ENCODE results near the gene TECPR2. TPM values are rescaled to one million over a fixed set of nuclear protein-coding genes. Genes with fewer than 3 reads are reported as not detected.
"Not testable (repeated sequence)": the region's sequence is repeated elsewhere in the genome, so short reads cannot be mapped to it uniquely, and the experiment has no call there.

TECPR2 gene
- total and polyA plus RNA-seq, 4 donors, result 3.5 to 32.5 (median 18.9) TPM

DNA sequence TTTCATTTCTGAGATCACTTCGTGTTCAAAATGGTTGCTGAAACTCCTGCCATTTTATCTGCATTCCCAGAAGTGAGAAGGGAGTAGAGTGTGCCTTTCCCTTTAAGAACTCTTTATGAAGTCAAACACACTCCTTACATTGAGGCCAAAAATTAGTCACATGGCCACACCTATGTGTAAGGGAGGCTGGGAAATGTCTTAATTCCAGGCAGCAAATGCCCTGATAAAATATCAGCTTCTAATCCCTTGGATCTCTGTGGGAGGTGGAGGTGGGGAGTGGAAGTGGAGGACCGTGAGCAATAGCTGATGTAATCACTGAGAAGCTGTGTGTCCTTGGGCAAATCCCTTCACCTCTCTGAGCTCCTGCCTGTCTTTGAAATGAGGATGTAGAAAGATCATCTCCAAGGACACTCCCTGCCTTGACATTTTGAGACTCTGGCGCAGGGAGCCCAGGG lies 169.5 kb downstream of the TECPR2 start:
- no peaks in the 10 kb centered on the region for H3K27me3 ChIP-seq (ENCODE audit: control insufficient read depth in 1 of 2, insufficient read depth in 2 of 2, low read length in 1 of 2)
- DNase-seq (no peak), ATAC-seq (ENCODE audit: low FRiP score) (no peak)
- H3K4me1 ChIP-seq (ENCODE audit: control insufficient read depth in 1 of 2, insufficient read depth in 2 of 2, low read length in 2 of 2), result no peaks in the 10 kb centered on the region
- H3K27ac ChIP-seq (ENCODE audit: low read depth in 1 of 2, low read length in 2 of 2), result no peak overlapping the region
- no peaks in the 10 kb centered on the region for H3K9me3 ChIP-seq (ENCODE audit: control insufficient read depth, low read length)
- 81 to 82% methylated on average over 3 of the region's 3 CpGs for WGBS, 2 donors
- H3K4me3 ChIP-seq (ENCODE audit: low read length in 2 of 2), result no peak overlapping the region
- no peaks in the 10 kb centered on the region for H3K36me3 ChIP-seq (ENCODE audit: control insufficient read depth in 1 of 2, insufficient read depth in 2 of 2, low read length in 1 of 2)
- intact Hi-C loops (cut with DNase I), result no loop called here

GRCh38 chr14:102537981-102538601 lies 175.3 kb downstream of the TECPR2 start:
- no peaks in the 10 kb centered on the region for H3K9me3 ChIP-seq (ENCODE audit: control insufficient read depth, low read length)
- H3K36me3 ChIP-seq (ENCODE audit: control insufficient read depth in 1 of 2, insufficient read depth in 2 of 2, low read length in 1 of 2), result no peaks in the 10 kb centered on the region
- H3K4me3 ChIP-seq (ENCODE audit: low read length in 2 of 2), result no peak overlapping the region
- no peaks in the 10 kb centered on the region for H3K27me3 ChIP-seq (ENCODE audit: control insufficient read depth in 1 of 2, insufficient read depth in 2 of 2, low read length in 1 of 2)
- no peaks in the 10 kb centered on the region for H3K4me1 ChIP-seq (ENCODE audit: control insufficient read depth in 1 of 2, insufficient read depth in 2 of 2, low read length in 2 of 2)
- intact Hi-C loops (cut with DNase I), result no loop called here
- ATAC-seq (ENCODE audit: low FRiP score) (no peak), DNase-seq (no peak)
- 63 to 70% methylated on average over 15 of the region's 15 CpGs for WGBS, 2 donors
- no peak overlapping the region for H3K27ac ChIP-seq (ENCODE audit: low read depth in 1 of 2, low read length in 2 of 2)

DNA sequence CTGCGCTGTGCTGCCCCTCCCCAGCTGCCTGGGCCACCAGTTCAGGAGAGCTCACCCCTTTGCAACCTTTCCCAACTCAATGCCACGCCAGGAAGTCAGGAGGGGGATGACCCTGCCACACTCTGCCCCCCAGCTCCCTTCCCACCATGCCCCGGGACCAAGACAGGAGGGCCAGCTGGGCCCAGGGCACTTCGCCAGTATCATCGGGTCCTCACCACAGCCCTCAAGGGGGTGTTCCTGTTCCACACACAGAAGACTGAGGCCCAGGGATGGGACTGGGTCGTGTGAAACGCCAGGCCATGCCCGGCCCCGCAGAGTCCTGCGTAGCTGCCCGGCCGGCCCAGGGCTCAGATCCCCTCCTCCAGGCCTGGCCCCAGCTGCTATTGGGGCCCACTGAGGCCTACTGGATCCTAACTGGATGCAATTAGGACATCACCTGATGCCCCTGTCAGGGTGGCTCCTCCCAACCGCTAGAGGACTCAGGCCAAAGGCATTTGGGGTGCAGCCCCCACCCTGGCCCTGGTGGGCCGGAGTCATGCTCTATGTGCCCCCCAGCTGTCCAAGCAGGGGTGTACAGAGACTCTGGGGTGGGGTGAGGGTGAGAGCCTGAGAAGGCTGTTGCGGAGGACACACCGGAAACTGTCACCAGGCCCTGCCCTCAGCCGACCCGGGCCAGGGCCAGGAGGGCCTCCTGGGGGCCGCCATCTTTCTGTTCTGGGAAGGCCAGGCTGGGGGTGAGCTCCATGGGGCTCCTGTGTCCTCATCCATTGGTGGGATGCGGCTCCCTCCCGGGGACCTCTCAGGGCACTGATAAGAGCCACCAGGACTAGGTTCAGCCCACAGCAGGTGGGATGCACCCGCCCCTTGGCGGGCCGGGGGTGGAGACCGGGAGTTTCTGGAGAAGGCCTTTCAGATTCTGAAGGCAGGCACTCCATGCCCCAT lies 176.1 kb downstream of the TECPR2 start:
- no peak for DNase-seq
- 83 to 86% methylated on average over 25 of the region's 25 CpGs for WGBS, 2 donors
- H3K36me3 ChIP-seq (ENCODE audit: control insufficient read depth in 1 of 2, insufficient read depth in 2 of 2, low read length in 1 of 2), result no peaks in the 10 kb centered on the region
- no peaks in the 10 kb centered on the region for H3K27me3 ChIP-seq (ENCODE audit: control insufficient read depth in 1 of 2, insufficient read depth in 2 of 2, low read length in 1 of 2)
- no peaks in the 10 kb centered on the region for H3K4me1 ChIP-seq (ENCODE audit: control insufficient read depth in 1 of 2, insufficient read depth in 2 of 2, low read length in 2 of 2)
- intact Hi-C loops (cut with DNase I), result no loop called here
- H3K27ac ChIP-seq (ENCODE audit: low read depth in 1 of 2, low read length in 2 of 2), result no peak overlapping the region
- no peaks in the 10 kb centered on the region for H3K9me3 ChIP-seq (ENCODE audit: control insufficient read depth, low read length)
- no peak overlapping the region for H3K4me3 ChIP-seq (ENCODE audit: low read length in 2 of 2)
- ATAC-seq (ENCODE audit: low FRiP score), result no peak

DNA sequence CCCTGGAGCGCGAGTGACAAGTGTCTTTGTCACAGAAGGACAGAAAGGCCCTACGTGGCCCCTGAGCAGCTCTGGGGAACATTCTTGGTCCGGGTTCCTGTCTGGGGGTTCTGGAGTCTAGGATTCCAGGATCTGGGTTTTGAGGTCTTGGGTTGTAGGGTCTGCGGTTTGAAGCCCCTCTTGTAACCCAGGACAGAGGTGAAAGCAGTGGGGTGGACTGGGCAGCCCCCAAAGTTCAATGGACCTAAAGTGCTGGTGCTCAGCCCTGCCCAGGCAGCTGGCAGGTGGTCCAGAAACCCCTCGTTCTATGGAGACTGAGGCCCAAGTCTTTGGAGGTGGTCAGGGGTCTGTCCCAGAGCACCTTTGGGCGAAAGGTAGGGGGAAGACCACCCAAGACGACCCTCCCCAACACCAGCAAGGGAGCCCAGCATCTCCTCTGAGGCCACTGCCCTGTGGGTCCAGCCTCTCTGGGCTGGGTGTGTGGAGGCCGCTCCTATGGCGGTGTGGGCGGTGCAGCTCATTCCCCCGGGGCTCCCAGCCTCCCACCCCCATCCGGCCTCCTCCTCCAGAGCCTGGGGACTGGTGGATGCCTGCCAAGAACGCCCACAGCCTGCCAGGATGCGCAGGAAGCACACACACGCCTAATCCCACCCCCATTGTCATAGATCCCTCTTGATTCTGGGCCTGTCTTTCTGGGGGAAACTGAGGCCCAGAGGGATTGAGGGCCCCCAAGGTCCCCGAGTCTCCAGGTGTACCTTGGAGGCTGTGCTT lies 177.0 kb downstream of the TECPR2 start:
- Histone ChIP-seq H3K9me3 (ENCODE audit: control insufficient read depth, low read length) (no peaks in the 10 kb centered on the region), H3K4me1 (ENCODE audit: control insufficient read depth in 1 of 2, insufficient read depth in 2 of 2, low read length in 2 of 2) (no peaks in the 10 kb centered on the region), H3K27ac (ENCODE audit: low read depth in 1 of 2, low read length in 2 of 2) (no peak overlapping the region), H3K27me3 (ENCODE audit: control insufficient read depth in 1 of 2, insufficient read depth in 2 of 2, low read length in 1 of 2) (no peaks in the 10 kb centered on the region), H3K4me3 (ENCODE audit: low read length in 2 of 2) (no peak overlapping the region), H3K36me3 (ENCODE audit: control insufficient read depth in 1 of 2, insufficient read depth in 2 of 2, low read length in 1 of 2) (no peaks in the 10 kb centered on the region)
- intact Hi-C loops (cut with DNase I), result no loop called here
- DNase-seq, result no peak
- no peak for ATAC-seq (ENCODE audit: low FRiP score)
- whole genome bisulfite sequencing, 2 donors, result 45 to 50% methylated on average over 17 of the region's 17 CpGs

DNA sequence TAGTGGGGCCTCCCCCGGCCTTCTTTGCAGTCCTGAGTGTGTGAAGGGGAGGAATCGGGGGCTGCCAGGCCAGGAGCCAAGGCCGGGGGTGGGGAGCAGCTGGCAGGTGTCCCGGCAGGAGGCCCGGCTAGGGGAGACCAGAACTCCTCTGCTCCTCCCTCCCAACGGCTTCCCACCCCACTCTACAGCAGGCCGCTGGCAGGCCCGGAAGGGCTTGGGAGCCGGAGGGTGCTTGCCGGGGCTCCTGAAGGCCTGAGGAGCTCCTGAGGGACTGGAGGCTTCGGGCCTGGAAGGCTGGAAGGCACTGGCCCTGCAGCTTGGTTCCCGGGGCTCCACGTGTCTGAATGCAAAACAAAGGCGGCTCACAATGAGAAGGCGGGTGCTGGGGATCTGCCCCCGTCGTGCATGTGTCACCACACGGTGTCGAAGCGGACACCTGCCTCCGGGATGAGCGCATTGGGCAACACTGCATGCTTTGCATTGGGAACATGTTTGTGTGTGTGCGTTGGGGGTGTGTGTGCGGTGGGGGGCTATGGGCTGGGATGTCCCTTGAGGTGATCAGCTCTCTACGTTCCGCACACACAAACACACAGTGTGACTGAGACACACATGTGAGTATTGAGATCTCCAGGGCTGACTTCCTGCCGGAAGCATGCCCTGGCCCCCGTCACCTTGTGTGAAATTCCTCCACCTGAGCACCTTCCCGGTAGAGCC lies 177.7 kb downstream of the TECPR2 start:
- H3K36me3 ChIP-seq (ENCODE audit: control insufficient read depth in 1 of 2, insufficient read depth in 2 of 2, low read length in 1 of 2), result no peaks in the 10 kb centered on the region
- ATAC-seq (ENCODE audit: low FRiP score) (no peak), DNase-seq (no peak)
- no peaks in the 10 kb centered on the region for H3K9me3 ChIP-seq (ENCODE audit: control insufficient read depth, low read length)
- no peaks in the 10 kb centered on the region for H3K4me1 ChIP-seq (ENCODE audit: control insufficient read depth in 1 of 2, insufficient read depth in 2 of 2, low read length in 2 of 2)
- no peak overlapping the region for H3K27ac ChIP-seq (ENCODE audit: low read depth in 1 of 2, low read length in 2 of 2)
- WGBS, 2 donors, result 54 to 60% methylated on average over 29 of the region's 29 CpGs
- intact Hi-C loops (cut with DNase I), result no loop called here
- no peaks in the 10 kb centered on the region for H3K27me3 ChIP-seq (ENCODE audit: control insufficient read depth in 1 of 2, insufficient read depth in 2 of 2, low read length in 1 of 2)
- H3K4me3 ChIP-seq (ENCODE audit: low read length in 2 of 2), result no peak overlapping the region

GRCh38 chr14:102541029-102541491 lies 178.3 kb downstream of the TECPR2 start:
- intact Hi-C loops (cut with DNase I); H3K4me3 ChIP-seq (ENCODE audit: low read length in 2 of 2); H3K27ac ChIP-seq (ENCODE audit: low read depth in 1 of 2, low read length in 2 of 2); H3K4me1 ChIP-seq (ENCODE audit: control insufficient read depth in 1 of 2, insufficient read depth in 2 of 2, low read length in 2 of 2); H3K9me3 ChIP-seq (ENCODE audit: control insufficient read depth, low read length); ATAC-seq (ENCODE audit: low FRiP score); H3K27me3 ChIP-seq (ENCODE audit: control insufficient read depth in 1 of 2, insufficient read depth in 2 of 2, low read length in 1 of 2); DNase-seq; H3K36me3 ChIP-seq (ENCODE audit: control insufficient read depth in 1 of 2, insufficient read depth in 2 of 2, low read length in 1 of 2): not testable (repeated sequence)
- 96 to 98% methylated on average over 14 of the region's 14 CpGs for WGBS, 2 donors

DNA sequence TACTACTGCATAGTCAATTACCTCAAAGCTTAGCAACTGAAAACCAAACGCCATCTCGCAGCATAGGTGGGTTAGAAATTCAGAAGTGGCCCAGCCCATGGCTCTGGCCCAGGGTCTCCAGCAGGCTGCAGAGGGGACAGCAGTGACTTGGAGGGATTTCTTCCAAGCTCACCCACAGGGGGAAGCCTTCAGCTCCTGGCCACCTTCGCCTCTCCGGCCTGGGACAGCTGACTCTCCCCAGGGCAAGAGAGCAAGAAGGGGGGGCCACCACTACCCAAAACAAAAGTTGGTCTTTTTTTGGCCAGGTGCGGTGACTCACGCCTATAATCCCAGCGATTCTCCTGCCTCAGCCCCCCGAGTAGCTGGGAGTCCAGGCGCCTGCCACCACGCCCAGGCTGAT lies 179.0 kb downstream of the TECPR2 start:
- H3K4me1 ChIP-seq (ENCODE audit: control insufficient read depth in 1 of 2, insufficient read depth in 2 of 2, low read length in 2 of 2), result no peaks in the 10 kb centered on the region
- H3K4me3 ChIP-seq (ENCODE audit: low read length in 2 of 2), result no peak overlapping the region
- no peak overlapping the region for H3K27ac ChIP-seq (ENCODE audit: low read depth in 1 of 2, low read length in 2 of 2)
- H3K36me3 ChIP-seq (ENCODE audit: control insufficient read depth in 1 of 2, insufficient read depth in 2 of 2, low read length in 1 of 2), result no peaks in the 10 kb centered on the region
- intact Hi-C loops (cut with DNase I), result no loop called here
- H3K9me3 ChIP-seq (ENCODE audit: control insufficient read depth, low read length), result no peaks in the 10 kb centered on the region
- H3K27me3 ChIP-seq (ENCODE audit: control insufficient read depth in 1 of 2, insufficient read depth in 2 of 2, low read length in 1 of 2), result no peaks in the 10 kb centered on the region
- WGBS, 2 donors, result 89 to 92% methylated on average over 10 of the region's 10 CpGs
- DNase-seq (no peak), ATAC-seq (ENCODE audit: low FRiP score) (no peak)

- no peaks in the 10 kb centered on the region for H3K4me1 ChIP-seq (ENCODE audit: control insufficient read depth in 1 of 2, insufficient read depth in 2 of 2, low read length in 2 of 2)
- no peaks in the 10 kb centered on the region for H3K9me3 ChIP-seq (ENCODE audit: control insufficient read depth, low read length)
- WGBS, 2 donors, result 18 to 25% methylated on average over 25 to 43 of the region's 43 CpGs
- ATAC-seq (ENCODE audit: low FRiP score) (no peak), DNase-seq (no peak)
- no peak overlapping the region for H3K27ac ChIP-seq (ENCODE audit: low read depth in 1 of 2, low read length in 2 of 2)
- H3K36me3 ChIP-seq (ENCODE audit: control insufficient read depth in 1 of 2, insufficient read depth in 2 of 2, low read length in 1 of 2), result no peaks in the 10 kb centered on the region
- intact Hi-C loops (cut with DNase I), result no loop called here
- no peak overlapping the region for H3K4me3 ChIP-seq (ENCODE audit: low read length in 2 of 2)
- no peaks in the 10 kb centered on the region for H3K27me3 ChIP-seq (ENCODE audit: control insufficient read depth in 1 of 2, insufficient read depth in 2 of 2, low read length in 1 of 2)
These were observed 181.5 kb downstream of the TECPR2 start for GRCh38 chr14:102544046-102544746.
